SK-N-SH (cell line): ENCODE results near the gene MUC12. TPM values are rescaled to one million over a fixed set of nuclear protein-coding genes. Genes with fewer than 3 reads are reported as not detected.

Experiments
- CTCF ChIA-PET: fragments of 300-600, 350-600 bp; formaldehyde crosslinking; extraction: SDS; loops from one replicate; lab custom pipeline; 2021; lab: Yijun Ruan, JAX
- POLR2A ChIA-PET: fragments of 350-600 bp; sonication (Branson Sonifier 250); formaldehyde crosslinking; extraction: SDS; loops from one replicate; lab custom pipeline; 2020; ENCODE audit warnings: antibody characterized with exemption, inconsistent platforms; lab: Yijun Ruan, JAX
- DNase-seq: peaks from one replicate; pipeline ENCODE4 v3.0.0; 2012
- H2AFZ ChIP-seq: fragments of 200-600 bp; sonication (generic); 2 replicates; pipeline ENCODE4 v1.8.1; 2016; ENCODE audit warnings: antibody characterized with exemption, mild to moderate bottlenecking, low read depth
- H3F3A ChIP-seq: fragments of 200-600 bp; sonication (generic); replicated peaks from 2 replicates; pipeline ENCODE3; 2016; ENCODE audit warnings: antibody characterized with exemption, mild to moderate bottlenecking; ENCODE audit not compliant: insufficient read depth
- H3K27ac ChIP-seq, 2 experiments: fragments of 200-500 bp in 1 of 2; fragments of 200-600 bp in 1 of 2; sonication (Bioruptor generic) in 1 of 2; sonication (generic), shearing (Covaris generic) in 1 of 2; 2 replicates each; pipeline versions ENCODE4 v1.5.1 to v1.6.1; 2014 to 2016; ENCODE audit warnings: low read depth in 2 of 2, inconsistent platforms in 1 of 2, low read length in 1 of 2, mild to moderate bottlenecking in 1 of 2, mixed read lengths in 1 of 2
- H3K27me3 ChIP-seq: fragments of 200-600 bp; sonication (generic), shearing (Covaris generic); 2 replicates; pipeline ENCODE4 v1.6.1; 2016; ENCODE audit warnings: mixed run types; ENCODE audit not compliant: insufficient read depth
- H3K36me3 ChIP-seq, 2 experiments: fragments of 200-500 bp in 1 of 2; fragments of 200-600 bp in 1 of 2; sonication (Bioruptor generic) in 1 of 2; sonication (generic) in 1 of 2; replicated peaks in 1 of 2; 2 replicates each; pipeline versions ENCODE3 to v1.5.1; 2014 to 2016; ENCODE audit warnings: low read length in 1 of 2, mild to moderate bottlenecking in 1 of 2; ENCODE audit not compliant: insufficient read depth in 2 of 2, control insufficient read depth in 1 of 2
- H3K4me1 ChIP-seq, 2 experiments: fragments of 200-500 bp in 1 of 2; fragments of 200-600 bp in 1 of 2; sonication (Bioruptor generic) in 1 of 2; sonication (generic), shearing (Covaris generic) in 1 of 2; 2 replicates each; pipeline versions ENCODE4 v1.5.1 to v1.6.1; 2014 to 2016; ENCODE audit warnings: low read depth in 1 of 2, low read length in 1 of 2, mixed run types in 1 of 2; ENCODE audit not compliant: insufficient read depth in 2 of 2, control insufficient read depth in 1 of 2
- H3K4me2 ChIP-seq: fragments of 200-600 bp; sonication (generic), shearing (Covaris generic); 2 replicates; pipeline ENCODE4 v1.6.1; 2017; ENCODE audit warnings: mixed run types
- H3K4me3 ChIP-seq, 2 experiments: fragments of 200-500 bp in 1 of 2; fragments of 200-600 bp in 1 of 2; sonication (Bioruptor generic) in 1 of 2; sonication (generic), shearing (Covaris generic) in 1 of 2; 2 replicates each; pipeline versions ENCODE4 v1.5.1 to v1.8.1; 2014 to 2016; ENCODE audit warnings: low read depth in 2 of 2, inconsistent platforms in 1 of 2, low read length in 1 of 2, mild to moderate bottlenecking in 1 of 2, mixed read lengths in 1 of 2, moderate library complexity in 1 of 2
- H3K79me2 ChIP-seq: fragments of 200-600 bp; sonication (generic); 2 replicates; pipeline ENCODE4 v1.8.1; 2017; ENCODE audit warnings: mild to moderate bottlenecking; ENCODE audit not compliant: insufficient read depth
- H3K9ac ChIP-seq: fragments of 200-600 bp; sonication (generic); 2 replicates; pipeline ENCODE4 v1.6.1; 2017; ENCODE audit warnings: mixed run types
- H3K9me2 ChIP-seq: fragments of 200-600 bp; sonication (generic); 2 replicates; pipeline ENCODE4 v1.6.1; 2017; ENCODE audit warnings: mixed run types
- H3K9me3 ChIP-seq: fragments of 200-600 bp; sonication (generic); 2 replicates; pipeline ENCODE4 v1.6.1; 2017; ENCODE audit warnings: mixed run types, mild to moderate bottlenecking, moderate library complexity
- H4K20me1 ChIP-seq: fragments of 200-600 bp; sonication (generic); 2 replicates; pipeline ENCODE4 v1.6.1; 2017; ENCODE audit warnings: mild to moderate bottlenecking, mixed run types; ENCODE audit not compliant: insufficient read depth
- ELF1 ChIP-seq: IDR thresholded peaks from 2 replicates; pipeline ENCODE4 v1.4.0; 2012
- EZH2phosphoT487 ChIP-seq: fragments of 200-600 bp; sonication (generic); IDR thresholded peaks from 2 replicates; pipeline ENCODE4 v1.6.1; 2017; ENCODE audit warnings: low read depth, mixed run types, mild to moderate bottlenecking, antibody characterized with exemption, moderate library complexity, borderline replicate concordance
- FOSL2 ChIP-seq: IDR thresholded peaks from 2 replicates; pipeline ENCODE4 v1.4.0; 2012; ENCODE audit warnings: low read depth, mild to moderate bottlenecking, moderate library complexity, borderline replicate concordance
- GATA2 ChIP-seq: sonication (generic); formaldehyde crosslinking; IDR thresholded peaks from 2 replicates; pipeline ENCODE4 v1.5.0; 2020; ENCODE audit warnings: mild to moderate bottlenecking, missing genetic modification reagents
- JUND ChIP-seq: IDR thresholded peaks from 2 replicates; pipeline ENCODE4 v1.4.0; 2012
- MEF2A ChIP-seq: IDR thresholded peaks from 2 replicates; pipeline ENCODE4 v1.4.0; 2012; ENCODE audit warnings: low read depth, borderline replicate concordance
- MXI1 ChIP-seq: IDR thresholded peaks from 2 replicates; pipeline ENCODE4 v1.6.1; 2012; ENCODE audit warnings: mild to moderate bottlenecking, low read depth, low read length, improper control_type of control experiment
- NFIC ChIP-seq: IDR thresholded peaks from 2 replicates; pipeline ENCODE4 v1.4.0; 2012; ENCODE audit warnings: borderline replicate concordance
- POLR2AphosphoS5 ChIP-seq: IDR thresholded peaks from 2 replicates; pipeline ENCODE4 v1.6.1; 2012; ENCODE audit warnings: low read depth, low read length
- RXRA ChIP-seq: IDR thresholded peaks from 2 replicates; pipeline ENCODE4 v1.4.0; 2012; ENCODE audit warnings: low read depth, mild to moderate bottlenecking, borderline replicate concordance
- TAF1 ChIP-seq: IDR thresholded peaks from 2 replicates; pipeline ENCODE4 v1.6.1; 2012; ENCODE audit warnings: low read depth, mild to moderate bottlenecking, low read length, moderate library complexity, borderline replicate concordance
- USF2 ChIP-seq: fragments of 150-350 bp; IDR thresholded peaks from 2 replicates; pipeline ENCODE4 v1.6.1; 2017; ENCODE audit warnings: antibody characterized with exemption, low read length, low read depth, borderline replicate concordance
- WGBS: methylation state at CpG from one replicate; pipeline ENCODE4 v1.1.6; 2017; ENCODE audit warnings: low lambda C conversion rate; 5-methylcytosine and 5-hydroxymethylcytosine counted together
- polyA plus RNA-seq, 3 experiments: library from polyadenylated mRNA; depleted of rRNA; stranded (reverse); fragments of >200 nt; gene quantifications; 2 replicates each; pipeline ENCODE4 v1.2.3, GENCODE V29; 2012
- TF ChIP-seq, protein P1 (sequence below): IDR thresholded peaks from 2 replicates; pipeline ENCODE4 v1.4.0; 2012; ENCODE audit warnings: low read depth
- TF ChIP-seq, protein P2 (sequence below): IDR thresholded peaks from 2 replicates; pipeline ENCODE4 v1.6.1; 2012; ENCODE audit warnings: mild to moderate bottlenecking, low read depth, low read length, moderate library complexity

The MUC12 gene
- polyA plus RNA-seq, 1 of the 3 experiments (the other 2 are of a cell fraction) = not detected

- TF ChIP-seq MXI1 (no peak), FOSL2 (no peak)
- H3K9me2 ChIP-seq = no peaks in the 10 kb centered on the region
- H3K36me3 ChIP-seq = no peaks in the 10 kb centered on the region
- H3K79me2 ChIP-seq = no peaks in the 10 kb centered on the region
- H3F3A ChIP-seq = no peaks in the 10 kb centered on the region
- no peaks in the 10 kb centered on the region for H3K9me3 ChIP-seq
- ChIA-PET CTCF (interaction anchor here (0.9 kb wide), 1 partner anchor 125 kb away, joined by 3 read pairs; no protein-coding TSS in a partner anchor), POLR2A (no interaction called here)
- no peak overlapping the region for H3K27ac ChIP-seq
- no peaks in the 10 kb centered on the region for H3K4me1 ChIP-seq
- H2AFZ ChIP-seq = no peak overlapping the region
- H3K4me3 ChIP-seq = no peak overlapping the region
- no peak overlapping the region for H3K9ac ChIP-seq
- no peaks in the 10 kb centered on the region for H4K20me1 ChIP-seq
- no peak overlapping the region for H3K4me2 ChIP-seq
- no peak for DNase-seq
- under 1% methylated on average over 2 of the region's 2 CpGs for WGBS
- peaks cover 43% of the 10 kb centered on the region for H3K27me3 ChIP-seq
Observed at GRCh38 chr7:100952641-100953040, 16.7 kb upstream of the MUC12 start.

DNA sequence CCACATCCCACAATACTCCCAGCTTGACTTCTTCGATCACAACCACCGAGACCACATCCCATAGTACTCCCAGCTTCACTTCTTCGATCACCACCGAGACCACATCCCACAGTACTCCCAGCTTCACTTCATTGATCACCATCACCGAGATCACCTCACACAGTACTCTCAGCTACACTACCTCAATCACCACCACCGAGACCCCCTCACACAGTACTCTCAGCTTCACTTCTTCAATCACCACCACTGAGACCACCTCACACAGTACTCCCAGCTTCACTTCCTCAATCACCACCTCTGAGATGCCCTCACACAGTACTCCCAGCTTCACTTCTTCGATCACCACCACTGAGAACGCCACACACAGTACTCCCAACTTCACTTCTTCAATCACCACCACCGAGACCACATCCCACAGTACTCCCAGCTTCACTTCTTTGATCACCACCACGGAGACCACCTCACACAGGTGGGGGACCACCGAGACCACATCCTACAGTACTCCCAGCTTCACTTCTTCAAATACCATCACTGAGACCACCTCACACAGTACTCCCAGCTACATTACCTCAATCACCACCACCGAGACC is 11.4 kb upstream of the MUC12 start:
- no peak overlapping the region for H2AFZ ChIP-seq
- ChIA-PET POLR2A (no interaction called here), CTCF (interaction anchor here (0.6 to 2.6 kb wide), 6 partner anchors 8 to 267 kb away, joined by 3 to 17 read pairs (median 5); no protein-coding TSS in a partner anchor)
- no peaks in the 10 kb centered on the region for H3K9me2 ChIP-seq
- H3K9me3 ChIP-seq = no peaks in the 10 kb centered on the region
- no peaks in the 10 kb centered on the region for H3F3A ChIP-seq
- no peaks in the 10 kb centered on the region for H3K36me3 ChIP-seq
- H3K4me3 ChIP-seq = no peak overlapping the region
- peaks cover 38% of the 10 kb centered on the region for H3K27me3 ChIP-seq
- no peak for DNase-seq
- no peak overlapping the region for H3K27ac ChIP-seq
- no peak overlapping the region for H3K4me2 ChIP-seq
- H3K9ac ChIP-seq = no peak overlapping the region
- WGBS = 14% methylated on average over 11 of the region's 12 CpGs
- H4K20me1 ChIP-seq = no peaks in the 10 kb centered on the region
- H3K79me2 ChIP-seq = no peaks in the 10 kb centered on the region
- TF ChIP-seq ELF1 = no peak
- TF ChIP-seq USF2 = no peak
- no peak for TF ChIP-seq NFIC
- TF ChIP-seq POLR2AphosphoS5 = no peak
- no peak for TF ChIP-seq EZH2phosphoT487
- no peak for TF ChIP-seq TAF1
- TF ChIP-seq JUND = no peak
- no peak for TF ChIP-seq GATA2 (CRISPR knock-in tag)
- TF ChIP-seq, protein P1, sequence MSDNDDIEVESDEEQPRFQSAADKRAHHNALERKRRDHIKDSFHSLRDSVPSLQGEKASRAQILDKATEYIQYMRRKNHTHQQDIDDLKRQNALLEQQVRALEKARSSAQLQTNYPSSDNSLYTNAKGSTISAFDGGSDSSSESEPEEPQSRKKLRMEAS = no peak
- no peak for TF ChIP-seq RXRA
- TF ChIP-seq MEF2A = no peak
- TF ChIP-seq, protein P2, sequence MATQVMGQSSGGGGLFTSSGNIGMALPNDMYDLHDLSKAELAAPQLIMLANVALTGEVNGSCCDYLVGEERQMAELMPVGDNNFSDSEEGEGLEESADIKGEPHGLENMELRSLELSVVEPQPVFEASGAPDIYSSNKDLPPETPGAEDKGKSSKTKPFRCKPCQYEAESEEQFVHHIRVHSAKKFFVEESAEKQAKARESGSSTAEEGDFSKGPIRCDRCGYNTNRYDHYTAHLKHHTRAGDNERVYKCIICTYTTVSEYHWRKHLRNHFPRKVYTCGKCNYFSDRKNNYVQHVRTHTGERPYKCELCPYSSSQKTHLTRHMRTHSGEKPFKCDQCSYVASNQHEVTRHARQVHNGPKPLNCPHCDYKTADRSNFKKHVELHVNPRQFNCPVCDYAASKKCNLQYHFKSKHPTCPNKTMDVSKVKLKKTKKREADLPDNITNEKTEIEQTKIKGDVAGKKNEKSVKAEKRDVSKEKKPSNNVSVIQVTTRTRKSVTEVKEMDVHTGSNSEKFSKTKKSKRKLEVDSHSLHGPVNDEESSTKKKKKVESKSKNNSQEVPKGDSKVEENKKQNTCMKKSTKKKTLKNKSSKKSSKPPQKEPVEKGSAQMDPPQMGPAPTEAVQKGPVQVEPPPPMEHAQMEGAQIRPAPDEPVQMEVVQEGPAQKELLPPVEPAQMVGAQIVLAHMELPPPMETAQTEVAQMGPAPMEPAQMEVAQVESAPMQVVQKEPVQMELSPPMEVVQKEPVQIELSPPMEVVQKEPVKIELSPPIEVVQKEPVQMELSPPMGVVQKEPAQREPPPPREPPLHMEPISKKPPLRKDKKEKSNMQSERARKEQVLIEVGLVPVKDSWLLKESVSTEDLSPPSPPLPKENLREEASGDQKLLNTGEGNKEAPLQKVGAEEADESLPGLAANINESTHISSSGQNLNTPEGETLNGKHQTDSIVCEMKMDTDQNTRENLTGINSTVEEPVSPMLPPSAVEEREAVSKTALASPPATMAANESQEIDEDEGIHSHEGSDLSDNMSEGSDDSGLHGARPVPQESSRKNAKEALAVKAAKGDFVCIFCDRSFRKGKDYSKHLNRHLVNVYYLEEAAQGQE = no peak
- TF ChIP-seq, all 33 proteins: peak for 0
- H3K4me1 ChIP-seq = no peaks in the 10 kb centered on the region
